ENCODE measurements around the gene NOP16. TPM values are rescaled to one million over a fixed set of nuclear protein-coding genes. Genes with fewer than 3 reads are reported as not detected.

The NOP16 gene
- total and polyA plus RNA-seq, 2 of the 13 experiments (the other 11 are each of a cell fraction or from before 2014, with no cell fraction given) = 43.3 to 48.4 TPM

DNA sequence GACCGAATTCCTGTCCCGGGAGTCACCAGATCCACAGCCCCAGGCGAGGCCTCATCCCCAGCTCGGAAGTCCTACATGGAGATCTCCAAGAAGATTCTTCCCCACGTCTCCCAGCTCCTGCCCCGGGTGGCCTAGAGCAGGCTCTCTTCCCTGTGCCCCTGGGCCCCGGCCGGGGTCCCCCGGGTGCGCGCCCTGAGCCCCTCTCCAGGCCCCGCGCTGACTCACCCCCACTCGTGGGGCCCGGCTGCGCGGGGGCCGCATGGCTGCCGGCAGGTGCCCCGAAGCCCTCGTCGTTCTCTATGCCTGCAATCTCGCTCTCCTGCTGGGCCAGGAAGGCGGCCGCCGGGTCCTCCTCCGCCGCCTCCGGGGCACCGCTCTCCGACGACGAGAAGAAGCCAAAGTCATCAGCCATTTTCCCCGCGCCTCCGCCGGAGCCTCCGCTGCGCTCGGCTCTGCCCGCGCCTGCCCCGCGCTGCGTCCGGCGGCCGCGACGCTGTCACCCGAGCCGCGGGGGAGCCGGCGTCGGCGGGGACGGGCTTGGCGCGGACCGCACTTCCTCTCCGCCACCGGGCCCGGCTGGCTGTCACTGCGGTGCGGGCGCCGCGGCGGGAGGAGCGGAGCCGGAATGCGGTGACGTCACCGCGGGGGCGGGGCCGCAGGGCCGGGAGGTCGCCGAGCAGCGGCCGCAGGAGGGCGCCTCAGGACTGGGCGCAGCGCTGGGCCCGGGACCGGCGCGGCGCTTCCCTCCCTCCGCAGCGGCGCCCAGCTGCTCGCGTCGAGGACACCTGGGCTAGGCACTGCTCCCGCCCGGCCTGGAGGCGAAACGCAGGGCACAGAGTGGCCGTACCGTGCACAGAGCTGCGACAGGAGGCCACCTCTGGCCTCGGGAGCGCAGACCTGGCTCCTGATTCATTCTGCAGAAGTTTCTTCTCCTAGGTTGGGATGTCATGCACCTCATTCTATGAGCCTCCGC, 27.8 kb upstream of the NOP16 start, which contains the start of gene CLTB (continued):
- TF ChIP-seq ZFP41 (CRISPR knock-in tag; IDR thresholded peaks at IDR 0.05; ENCODE audit: borderline replicate concordance) = 0 out of 2 replicates have a peak, but pooled peaks have one; percentile 12
- no peak for TF ChIP-seq TCF7L2 (IDR thresholded peaks at IDR 0.05; ENCODE audit: low read depth, low read length)
- no peak for TF ChIP-seq ZFAT (CRISPR knock-in tag; conservative IDR thresholded peaks at IDR 0.05)
- peak; percentile 39; the same call in 1 of the 2 replicates for TF ChIP-seq BHLHE40 (IDR thresholded peaks at IDR 0.05; ENCODE audit: low read length)
- TF ChIP-seq KLF15 (CRISPR knock-in tag; IDR thresholded peaks at IDR 0.05; ENCODE audit: borderline replicate concordance) = no peak
- TF ChIP-seq NRL (CRISPR knock-in tag; IDR thresholded peaks at IDR 0.05; ENCODE audit: borderline replicate concordance) = peak; percentile 73; the same call in 1 of the 2 replicates
- no peak for TF ChIP-seq ZNF577 (CRISPR knock-in tag; IDR thresholded peaks at IDR 0.05; ENCODE audit: borderline replicate concordance, low read depth)
- peak; percentile 72 for TF ChIP-seq MEIS2 (CRISPR knock-in tag; IDR thresholded peaks at IDR 0.05)
- TF ChIP-seq EEA1 (CRISPR knock-in tag; IDR thresholded peaks at IDR 0.05; ENCODE audit: borderline replicate concordance) = no peak; the same call in 1 of the 2 replicates
- TF ChIP-seq RBM39 (IDR thresholded peaks at IDR 0.05; ENCODE audit: low read depth, low read length, poor library complexity, severe bottlenecking) = no peak
- 0 out of 2 replicates have a peak, but pooled peaks have one; percentile 56 for TF ChIP-seq SP5 (CRISPR knock-in tag; IDR thresholded peaks at IDR 0.05; ENCODE audit: borderline replicate concordance, low read depth)
- TF ChIP-seq FOXJ3 (CRISPR knock-in tag; IDR thresholded peaks at IDR 0.05; ENCODE audit: borderline replicate concordance) = no peak
- TF ChIP-seq ZNF253 (CRISPR knock-in tag; IDR thresholded peaks at IDR 0.05; ENCODE audit: borderline replicate concordance) = no peak
- TF ChIP-seq RORA (CRISPR knock-in tag; IDR thresholded peaks at IDR 0.05) = no peak
- TF ChIP-seq, protein P1, sequence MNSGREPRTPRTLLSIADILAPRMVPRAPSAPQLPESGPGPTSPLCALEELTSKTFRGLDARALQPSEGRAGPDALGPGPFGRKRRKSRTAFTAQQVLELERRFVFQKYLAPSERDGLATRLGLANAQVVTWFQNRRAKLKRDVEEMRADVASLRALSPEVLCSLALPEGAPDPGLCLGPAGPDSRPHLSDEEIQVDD (CRISPR knock-in tag; IDR thresholded peaks at IDR 0.05; ENCODE audit: borderline replicate concordance) = 0 out of 2 replicates have a peak, but pooled peaks have one; percentile 78
- TF ChIP-seq MED8 (CRISPR knock-in tag; IDR thresholded peaks at IDR 0.05; ENCODE audit: insufficient replicate concordance) = no peak
- no peak for TF ChIP-seq MTA3 (CRISPR knock-in tag; IDR thresholded peaks at IDR 0.05)
- TF ChIP-seq RBM22 (optimal IDR thresholded peaks at IDR 0.05; ENCODE audit: low read length) = no peak
- no peak for TF ChIP-seq FIP1L1 (IDR thresholded peaks at IDR 0.05; ENCODE audit: borderline replicate concordance, insufficient read depth, low read depth, low read length)
- no peak for TF ChIP-seq SSRP1 (CRISPR knock-in tag; IDR thresholded peaks at IDR 0.05)
- no peak for TF ChIP-seq FOXK2 (IDR thresholded peaks at IDR 0.05)
- TF ChIP-seq, protein P2, sequence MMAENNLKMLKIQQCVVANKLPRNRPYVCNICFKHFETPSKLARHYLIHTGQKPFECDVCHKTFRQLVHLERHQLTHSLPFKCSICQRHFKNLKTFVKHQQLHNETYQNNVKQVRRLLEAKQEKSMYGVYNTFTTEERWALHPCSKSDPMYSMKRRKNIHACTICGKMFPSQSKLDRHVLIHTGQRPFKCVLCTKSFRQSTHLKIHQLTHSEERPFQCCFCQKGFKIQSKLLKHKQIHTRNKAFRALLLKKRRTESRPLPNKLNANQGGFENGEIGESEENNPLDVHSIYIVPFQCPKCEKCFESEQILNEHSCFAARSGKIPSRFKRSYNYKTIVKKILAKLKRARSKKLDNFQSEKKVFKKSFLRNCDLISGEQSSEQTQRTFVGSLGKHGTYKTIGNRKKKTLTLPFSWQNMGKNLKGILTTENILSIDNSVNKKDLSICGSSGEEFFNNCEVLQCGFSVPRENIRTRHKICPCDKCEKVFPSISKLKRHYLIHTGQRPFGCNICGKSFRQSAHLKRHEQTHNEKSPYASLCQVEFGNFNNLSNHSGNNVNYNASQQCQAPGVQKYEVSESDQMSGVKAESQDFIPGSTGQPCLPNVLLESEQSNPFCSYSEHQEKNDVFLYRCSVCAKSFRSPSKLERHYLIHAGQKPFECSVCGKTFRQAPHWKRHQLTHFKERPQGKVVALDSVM (CRISPR knock-in tag; IDR thresholded peaks at IDR 0.05) = peak; percentile 73
- TF ChIP-seq, protein P3, sequence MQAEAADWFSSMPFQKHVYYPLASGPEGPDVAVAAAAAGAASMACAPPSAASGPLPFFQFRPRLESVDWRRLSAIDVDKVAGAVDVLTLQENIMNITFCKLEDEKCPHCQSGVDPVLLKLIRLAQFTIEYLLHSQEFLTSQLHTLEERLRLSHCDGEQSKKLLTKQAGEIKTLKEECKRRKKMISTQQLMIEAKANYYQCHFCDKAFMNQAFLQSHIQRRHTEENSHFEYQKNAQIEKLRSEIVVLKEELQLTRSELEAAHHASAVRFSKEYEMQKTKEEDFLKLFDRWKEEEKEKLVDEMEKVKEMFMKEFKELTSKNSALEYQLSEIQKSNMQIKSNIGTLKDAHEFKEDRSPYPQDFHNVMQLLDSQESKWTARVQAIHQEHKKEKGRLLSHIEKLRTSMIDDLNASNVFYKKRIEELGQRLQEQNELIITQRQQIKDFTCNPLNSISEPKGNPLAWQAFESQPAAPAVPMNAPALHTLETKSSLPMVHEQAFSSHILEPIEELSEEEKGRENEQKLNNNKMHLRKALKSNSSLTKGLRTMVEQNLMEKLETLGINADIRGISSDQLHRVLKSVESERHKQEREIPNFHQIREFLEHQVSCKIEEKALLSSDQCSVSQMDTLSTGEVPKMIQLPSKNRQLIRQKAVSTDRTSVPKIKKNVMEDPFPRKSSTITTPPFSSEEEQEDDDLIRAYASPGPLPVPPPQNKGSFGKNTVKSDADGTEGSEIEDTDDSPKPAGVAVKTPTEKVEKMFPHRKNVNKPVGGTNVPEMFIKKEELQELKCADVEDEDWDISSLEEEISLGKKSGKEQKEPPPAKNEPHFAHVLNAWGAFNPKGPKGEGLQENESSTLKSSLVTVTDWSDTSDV (CRISPR knock-in tag; IDR thresholded peaks at IDR 0.05) = no peak; the same call in 1 of the 2 replicates
- 0 out of 2 replicates have a peak, but pooled peaks have one; percentile 41 for TF ChIP-seq ETV5 (CRISPR knock-in tag; IDR thresholded peaks at IDR 0.05; ENCODE audit: borderline replicate concordance)
